ELR (cell line): ENCODE measurements around the gene RAB7A.
A peak's percentile ranks its signal among the peaks of the same experiment; 100 is the strongest.
"Not testable (repeated sequence)": the region's sequence is repeated elsewhere in the genome, so short reads cannot be mapped to it uniquely, and the experiment has no call there.

Experiments used
- DNase-seq: peaks from one replicate; pipeline ENCODE4 v3.0.0-alpha.2; 2015; ENCODE audit warnings: low read depth

The RAB7A gene

GRCh38 chr3:128820252-128820839, 94.4 kb downstream of the RAB7A start:
- DNase-seq: no peak

DNA sequence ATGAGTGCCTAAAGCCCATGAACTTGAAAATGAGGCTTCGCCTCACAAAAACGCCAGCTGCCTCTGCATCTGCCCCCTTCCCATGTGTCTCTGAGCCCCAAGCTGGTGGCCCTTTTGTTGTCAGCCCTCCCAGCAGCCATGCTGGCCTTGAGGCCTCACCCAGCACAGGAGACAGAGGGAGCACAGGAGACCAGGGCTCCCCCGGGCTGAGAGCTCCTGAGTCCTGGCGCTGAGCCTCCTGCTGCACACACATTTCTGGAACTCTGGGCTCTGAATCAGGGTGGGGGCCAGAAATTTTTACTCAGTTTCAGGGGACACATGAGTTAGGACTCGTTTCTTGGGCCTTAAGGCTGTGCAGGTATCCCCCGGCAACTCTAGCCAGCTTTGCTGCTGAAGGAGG, 97.0 kb downstream of the RAB7A start:
- no peak for DNase-seq

DNA sequence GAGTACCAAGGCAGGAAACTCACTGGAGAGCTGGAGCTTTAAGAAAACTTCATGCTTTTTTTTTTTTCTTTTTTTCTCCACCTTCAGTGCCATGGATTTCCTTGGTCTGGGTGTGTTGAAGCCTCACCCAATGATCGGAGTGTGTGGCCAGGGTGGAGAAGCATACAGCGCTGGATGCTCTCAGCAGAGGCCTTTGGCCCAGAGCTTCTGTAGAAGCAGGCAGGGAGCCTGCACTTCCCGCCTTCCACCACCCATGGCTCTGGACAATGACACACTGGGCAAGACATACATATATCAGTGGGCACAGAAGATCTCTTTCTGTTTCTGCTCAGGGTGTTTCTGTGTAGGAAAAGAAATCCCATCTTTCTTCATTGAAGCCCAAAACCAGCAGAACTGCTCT, 97.6 kb downstream of the RAB7A start:
- no peak for DNase-seq

DNA sequence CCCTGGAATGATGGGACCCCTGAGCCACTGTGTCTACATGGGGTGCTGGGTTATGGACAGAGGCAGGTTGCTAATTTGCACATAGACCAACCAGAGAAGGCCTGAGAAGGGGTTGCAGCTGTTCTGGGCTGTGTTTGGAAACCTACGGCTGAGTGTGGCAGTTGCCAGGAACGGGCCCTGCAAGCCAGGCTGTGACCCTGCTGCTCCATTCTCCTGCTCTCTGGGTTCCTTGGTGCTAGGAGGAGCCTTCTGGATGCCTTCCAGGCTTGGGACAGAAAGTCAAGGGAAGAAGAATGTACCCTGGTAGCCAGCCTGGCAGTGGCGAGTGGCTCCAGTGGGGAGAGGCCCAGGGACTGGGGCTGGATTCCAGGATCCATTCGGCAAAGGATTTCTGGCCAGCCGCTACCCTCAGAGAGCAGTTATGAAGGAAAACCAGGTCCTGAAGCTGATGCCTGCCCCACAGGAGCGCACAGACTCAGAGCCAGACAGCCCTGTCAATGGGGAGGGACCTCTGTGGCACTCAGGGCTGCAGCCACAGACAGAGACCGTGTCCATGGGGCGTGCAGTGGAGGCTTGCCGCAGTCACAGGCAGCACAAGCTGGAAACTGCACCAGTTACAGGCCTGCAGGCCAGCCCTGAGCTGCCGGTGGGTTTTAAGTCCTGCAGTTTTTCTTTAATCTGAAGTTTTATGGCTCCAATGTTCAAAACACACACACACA, 98.3 kb downstream of the RAB7A start:
- no peak for DNase-seq

- DNase-seq: no peak
Observed at GRCh38 chr3:128825117-128825725, 99.2 kb downstream of the RAB7A start.

GRCh38 chr3:128829087-128829486, 103.1 kb downstream of the RAB7A start:
- not testable (repeated sequence) for DNase-seq

DNA sequence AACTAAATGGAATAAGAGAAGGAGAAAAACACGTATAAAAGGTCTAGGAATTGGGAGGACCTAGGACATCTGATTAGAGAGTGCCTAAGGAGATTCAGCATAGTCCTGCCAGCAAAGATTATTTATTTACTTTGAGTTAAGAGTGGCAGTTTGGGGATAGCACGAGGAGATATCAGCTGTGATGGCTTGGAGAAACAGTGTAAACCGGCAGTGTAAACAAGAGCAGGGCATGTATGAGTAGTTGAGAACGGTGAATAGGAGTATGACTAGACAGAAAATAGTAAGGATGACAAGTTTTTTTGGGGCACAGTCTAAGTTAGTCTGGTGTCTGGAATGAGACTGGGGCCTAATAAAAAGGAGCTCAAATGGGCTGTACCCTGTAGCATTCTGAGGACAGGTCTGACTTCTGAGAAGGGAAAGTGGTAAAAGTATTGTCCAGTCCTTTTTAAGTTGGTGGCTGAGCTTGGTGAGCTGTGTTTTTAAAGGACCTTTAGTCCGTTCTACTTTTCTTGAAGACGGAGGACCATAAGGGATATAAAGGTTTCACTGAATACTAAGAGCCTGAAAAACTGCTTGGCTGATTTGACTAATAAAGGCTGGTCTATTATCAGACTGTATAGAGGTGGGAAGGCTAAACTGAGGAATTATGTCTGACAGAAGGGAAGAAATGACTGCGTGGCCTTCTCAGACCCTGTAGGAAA, 104.1 kb downstream of the RAB7A start:
- not testable (repeated sequence) for DNase-seq

- DNase-seq: not testable (repeated sequence)
Observed at GRCh38 chr3:128830762-128831161, 104.8 kb downstream of the RAB7A start.

- DNase-seq: not testable (repeated sequence)
Observed at GRCh38 chr3:128832979-128833378, 107.0 kb downstream of the RAB7A start.

DNA sequence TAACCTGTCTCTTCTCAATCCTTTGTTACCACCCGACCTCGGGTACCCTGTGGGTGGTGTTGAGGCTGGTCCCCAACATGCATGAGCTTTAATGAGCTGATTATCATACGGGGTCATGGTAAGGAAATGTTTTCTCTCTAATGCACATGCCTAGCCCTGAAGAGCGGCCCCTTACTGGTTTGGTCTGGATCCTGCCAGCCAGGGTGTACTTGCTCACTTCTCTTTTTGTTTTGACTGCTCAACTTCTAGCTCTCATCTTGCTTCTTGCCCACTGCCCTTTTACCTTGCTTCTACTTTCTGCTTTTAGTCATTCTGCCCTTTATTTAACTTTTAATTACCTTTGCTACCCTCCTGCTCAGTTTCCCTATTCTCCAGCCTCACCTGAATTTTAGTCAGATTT, 109.1 kb downstream of the RAB7A start:
- DNase-seq: no peak

DNA sequence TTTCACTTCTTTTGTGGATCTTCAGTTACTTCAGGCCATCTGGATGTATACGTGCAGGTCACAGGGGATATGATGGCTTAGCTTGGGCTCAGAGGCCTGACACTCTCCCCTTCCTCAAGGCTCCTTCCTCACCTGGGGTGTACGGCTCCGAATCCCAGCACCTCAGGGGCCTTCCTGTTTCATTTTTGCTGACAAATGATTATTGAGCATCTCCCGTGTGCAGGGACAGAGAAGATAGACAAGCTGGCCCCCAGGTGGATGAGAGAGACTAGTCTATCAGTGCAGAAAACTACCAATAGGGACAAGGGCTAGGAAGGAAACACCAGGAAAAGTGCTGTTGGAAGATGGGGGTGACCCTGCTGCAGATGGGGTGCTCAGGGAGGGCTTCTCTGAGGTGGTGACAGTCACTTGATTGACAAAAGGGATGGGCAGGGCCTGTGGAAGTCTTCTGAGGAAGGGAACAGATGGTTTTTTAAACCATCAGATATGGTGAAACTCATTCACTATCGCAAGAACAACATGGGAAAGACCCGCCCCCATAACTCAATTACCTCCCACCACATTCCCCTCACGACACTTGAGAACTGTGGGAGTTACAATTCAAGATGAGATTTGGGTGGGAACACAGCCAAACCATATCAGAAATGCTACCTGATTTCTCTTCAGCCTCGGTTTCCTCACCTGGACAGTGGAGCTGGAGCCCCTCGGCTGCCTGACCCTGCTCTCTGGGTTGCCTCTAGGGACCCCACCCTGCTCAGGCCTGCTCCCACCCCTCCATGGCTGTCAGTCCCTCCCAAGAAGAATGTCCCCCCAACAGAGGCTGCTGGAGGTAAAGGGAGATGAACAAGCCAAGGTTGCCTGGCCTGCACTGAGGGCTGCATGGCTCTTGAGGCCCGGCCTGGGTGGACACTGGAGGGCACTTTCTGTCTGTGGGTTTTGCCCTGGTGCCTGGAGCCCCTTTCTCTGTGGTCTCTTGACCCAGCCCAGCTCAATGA, 116.2 kb downstream of the RAB7A start:
- no peak for DNase-seq

- DNase-seq: no peak
Observed at GRCh38 chr3:128844502-128844901, 118.5 kb downstream of the RAB7A start.

GRCh38 chr3:128845119-128845777, 119.3 kb downstream of the RAB7A start:
- DNase-seq: peak; percentile 25

DNA sequence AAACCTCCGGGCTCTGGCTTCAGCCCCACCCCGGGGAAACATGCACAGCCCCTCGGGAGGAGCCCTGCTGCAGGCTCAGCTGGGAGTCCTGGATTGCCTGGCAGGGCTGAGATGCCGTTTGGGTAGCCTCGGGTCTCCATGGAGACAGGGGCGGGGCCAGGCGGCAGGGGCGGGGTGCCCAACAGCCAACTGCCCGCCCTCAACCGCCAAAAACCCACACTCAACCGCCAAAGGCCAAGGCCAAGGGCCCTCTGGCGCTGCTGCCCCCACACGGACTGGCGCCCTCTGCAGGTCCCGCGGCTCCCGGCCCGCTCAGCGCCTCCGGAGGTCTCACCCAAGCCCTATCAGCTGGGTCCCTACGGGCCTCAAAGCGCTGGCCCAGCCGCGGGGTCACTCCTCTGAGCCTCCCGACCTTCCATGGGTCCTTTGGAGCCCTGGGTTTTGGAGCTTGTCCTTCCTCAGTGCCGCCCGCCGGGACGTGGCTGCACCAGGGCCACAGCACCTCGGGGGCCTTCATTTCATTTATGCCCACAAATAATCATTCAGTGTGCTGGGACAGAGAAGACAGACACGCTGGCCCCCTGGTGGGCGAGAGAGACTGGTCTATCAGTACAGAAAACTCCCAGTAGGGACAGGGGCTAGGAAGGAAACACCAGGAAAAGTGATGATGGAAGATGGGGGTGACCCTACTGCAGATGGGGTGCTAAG, 119.9 kb downstream of the RAB7A start:
- DNase-seq: peak; percentile 81

GRCh38 chr3:128846486-128846891, 120.5 kb downstream of the RAB7A start:
- no peak for DNase-seq

- no peak for DNase-seq
Observed at GRCh38 chr3:128847666-128848370, 121.8 kb downstream of the RAB7A start.

DNA sequence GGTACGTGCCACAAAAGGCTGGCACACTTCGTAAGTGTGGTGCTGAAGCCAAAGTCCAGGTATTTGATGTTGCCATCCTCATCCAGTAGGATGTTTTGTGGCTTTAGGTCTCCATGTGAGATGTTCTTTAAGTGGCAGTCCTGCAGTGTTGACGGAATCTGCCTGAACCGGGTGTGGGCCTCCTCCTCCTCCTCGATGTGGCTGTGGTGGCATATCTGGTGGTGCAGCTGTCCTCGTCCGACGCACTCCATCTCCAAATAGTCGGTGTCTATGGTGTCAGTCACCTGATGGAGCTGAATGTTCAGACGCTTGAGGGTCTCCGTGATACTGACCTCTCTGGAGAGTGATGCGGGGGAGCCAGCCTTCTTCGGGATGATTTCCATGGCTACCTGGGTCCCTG, 123.0 kb downstream of the RAB7A start:
- no peak for DNase-seq

DNA sequence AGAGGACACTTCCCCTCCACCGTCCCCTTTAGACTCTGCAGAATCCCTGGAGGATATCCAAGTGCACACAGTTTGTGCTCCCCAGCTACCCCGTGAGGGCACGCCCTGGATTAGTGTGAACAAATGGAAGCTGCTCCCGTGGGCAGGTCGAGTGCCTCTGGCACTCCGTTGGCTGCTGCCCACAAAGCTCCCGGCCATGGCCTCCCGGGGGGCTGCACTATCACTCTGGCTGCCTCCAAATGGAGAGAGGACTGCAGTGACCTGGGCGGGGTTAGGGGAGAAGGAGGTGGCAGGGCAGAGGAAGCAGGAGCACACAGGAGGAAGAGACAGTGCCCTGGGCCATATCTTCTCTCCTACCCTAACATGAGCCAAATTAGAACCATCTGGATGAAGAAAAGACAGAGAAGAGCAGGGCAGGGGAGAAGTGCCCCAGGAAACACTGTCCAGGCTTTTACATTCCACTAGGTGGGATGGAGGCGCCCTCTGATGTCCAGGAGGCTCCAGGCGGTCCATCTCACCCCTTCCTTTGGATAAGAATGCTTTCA, 124.0 kb downstream of the RAB7A start:
- DNase-seq: peak; percentile 45

GRCh38 chr3:128850544-128850943, 124.6 kb downstream of the RAB7A start:
- DNase-seq: no peak
